H1 (cell line): ENCODE results near the gene ACSF3. TPM values are rescaled to one million over a fixed set of nuclear protein-coding genes. Genes with fewer than 3 reads are reported as not detected.

ENCODE experiments used
- CTCF ChIA-PET: fragments of 300-600 bp; sonication (Branson Sonifier 250); formaldehyde crosslinking; loops from one replicate; lab custom pipeline; 2021; ENCODE audit not compliant: partially characterized antibody; lab: Charles Lee
- POLR2A ChIA-PET: fragments of 300-600 bp; sonication (Branson Sonifier 250); formaldehyde crosslinking; loops from one replicate; lab custom pipeline; 2021; ENCODE audit warnings: inconsistent platforms; ENCODE audit not compliant: partially characterized antibody; lab: Charles Lee
- DNase-seq, 2 experiments: peaks; one replicate each; pipeline versions ENCODE4 v3.0.0 to v3.0.0-alpha.2; 2010 to 2022; ENCODE audit warnings: low spot score in 2 of 2, low read depth in 1 of 2, mixed read lengths in 1 of 2
- FAIRE-seq: peaks from 2 replicates; lab custom pipeline; 2011; peaks lifted over from hg19 to GRCh38; lab: Jason Lieb, UNC
- H2AFZ ChIP-seq: 2 replicates; pipeline ENCODE4 v1.8.1; 2012; ENCODE audit warnings: low read length, inconsistent platforms
- H2AK5ac ChIP-seq: 2 replicates; pipeline ENCODE4 v1.6.1; 2013; ENCODE audit warnings: low read depth, low read length
- H2BK120ac ChIP-seq: replicated peaks from 2 replicates; pipeline ENCODE3; 2013; ENCODE audit warnings: low read depth, low read length, inconsistent platforms
- H2BK12ac ChIP-seq: 2 replicates; pipeline ENCODE4 v1.6.1; 2013; ENCODE audit warnings: low read depth, low read length
- H2BK15ac ChIP-seq: 2 replicates; pipeline ENCODE4 v1.6.1; 2013; ENCODE audit warnings: low read length
- H2BK20ac ChIP-seq: 2 replicates; pipeline ENCODE4 v1.6.1; 2013; ENCODE audit warnings: low read length
- H2BK5ac ChIP-seq: 2 replicates; pipeline ENCODE4 v1.6.1; 2013; ENCODE audit warnings: low read depth, low read length
- H3K14ac ChIP-seq: 2 replicates; pipeline ENCODE4 v1.6.1; 2013; ENCODE audit warnings: inconsistent platforms; ENCODE audit not compliant: insufficient read length
- H3K18ac ChIP-seq: 2 replicates; pipeline ENCODE4 v1.6.1; 2013; ENCODE audit warnings: low read length; ENCODE audit errors: extremely low read depth
- H3K23ac ChIP-seq: 2 replicates; pipeline ENCODE4 v1.6.1; 2013; ENCODE audit warnings: inconsistent platforms; ENCODE audit not compliant: insufficient read length
- H3K23me2 ChIP-seq: 2 replicates; pipeline ENCODE4 v1.6.1; 2013; ENCODE audit warnings: low read depth, low read length
- H3K27ac ChIP-seq: 2 replicates; pipeline ENCODE4 v1.6.1; 2011; ENCODE audit warnings: low read depth, low read length, inconsistent platforms
- H3K27me3 ChIP-seq, 4 experiments: replicated peaks in 1 of 4; 1 replicate in 1 of 4; 2 replicates in 3 of 4; pipeline versions ENCODE4 v1.6.1 to v1.8.1; 2011 to 2013; ENCODE audit warnings: low read length in 3 of 4, mild to moderate bottlenecking in 3 of 4, inconsistent platforms in 2 of 4, mixed read lengths in 2 of 4, moderate library complexity in 1 of 4; ENCODE audit not compliant: control insufficient read depth in 3 of 4, insufficient read depth in 3 of 4; ENCODE audit errors: extremely low read depth in 1 of 4
- H3K36me3 ChIP-seq, 4 experiments: 2 replicates each; pipeline versions ENCODE4 v1.6.1 to v1.8.1; 2011 to 2013; ENCODE audit warnings: mild to moderate bottlenecking in 4 of 4, low read length in 3 of 4, moderate library complexity in 2 of 4, control low read depth in 1 of 4, inconsistent platforms in 1 of 4; ENCODE audit not compliant: insufficient read depth in 4 of 4, control insufficient read depth in 2 of 4
- H3K4ac ChIP-seq: replicated peaks from 2 replicates; pipeline ENCODE3; 2013; ENCODE audit warnings: low read length, low read depth, mixed read lengths, inconsistent platforms; ENCODE audit not compliant: insufficient read length
- H3K4me1 ChIP-seq, 4 experiments: replicated peaks in 1 of 4; 1 replicate in 1 of 4; 2 replicates in 3 of 4; pipeline versions ENCODE4 v1.6.1 to v1.8.1; 2011 to 2013; ENCODE audit warnings: low read length in 3 of 4, inconsistent platforms in 2 of 4, mixed read lengths in 1 of 4; ENCODE audit not compliant: insufficient read depth in 4 of 4, control insufficient read depth in 3 of 4
- H3K4me2 ChIP-seq, 2 experiments: 2 replicates each; pipeline versions ENCODE4 v1.6.1 to v1.8.1; 2011 to 2013; ENCODE audit warnings: low read depth in 2 of 2, low read length in 2 of 2, control low read depth in 1 of 2, inconsistent platforms in 1 of 2, mild to moderate bottlenecking in 1 of 2; ENCODE audit not compliant: insufficient read depth in 1 of 2
- H3K4me3 ChIP-seq, 4 experiments: fragments of 200-600, 300-600 bp in 1 of 4; sonication (generic), shearing (Covaris generic), sonication (Bioruptor Twin) in 1 of 4; 2 replicates each; pipeline versions ENCODE4 v1.5.1 to v1.8.1; 2011 to 2016; ENCODE audit warnings: low read length in 4 of 4, low read depth in 3 of 4, control low read depth in 2 of 4, inconsistent platforms in 2 of 4, mild to moderate bottlenecking in 2 of 4, mixed read lengths in 1 of 4, moderate library complexity in 1 of 4; ENCODE audit not compliant: insufficient read depth in 2 of 4; ENCODE audit errors: extremely low read depth in 1 of 4
- H3K56ac ChIP-seq: replicated peaks from 2 replicates; pipeline ENCODE3; 2013; ENCODE audit warnings: low read depth, mild to moderate bottlenecking, mixed read lengths, low read length, inconsistent platforms; ENCODE audit not compliant: insufficient read length
- H3K79me1 ChIP-seq: 2 replicates; pipeline ENCODE4 v1.6.1; 2013; ENCODE audit warnings: low read depth, low read length, control low read depth
- H3K79me2 ChIP-seq, 2 experiments: 2 replicates each; pipeline versions ENCODE4 v1.6.1 to v1.8.1; 2012 to 2013; ENCODE audit warnings: low read length in 2 of 2, mild to moderate bottlenecking in 2 of 2, inconsistent platforms in 1 of 2; ENCODE audit not compliant: insufficient read depth in 2 of 2, control insufficient read depth in 1 of 2
- H3K9ac ChIP-seq, 4 experiments: replicated peaks in 1 of 4; 1 replicate in 1 of 4; 2 replicates in 3 of 4; pipeline versions ENCODE4 v1.6.1 to v1.8.1; 2011 to 2013; ENCODE audit warnings: low read depth in 3 of 4, low read length in 3 of 4, control low read depth in 2 of 4, mild to moderate bottlenecking in 2 of 4, moderate library complexity in 2 of 4, inconsistent platforms in 1 of 4; ENCODE audit errors: extremely low read depth in 1 of 4
- H3K9me3 ChIP-seq, 2 experiments: 2 replicates each; pipeline versions ENCODE4 v1.6.1 to v1.8.1; 2012 to 2013; ENCODE audit warnings: mild to moderate bottlenecking in 2 of 2, moderate library complexity in 2 of 2, control low read depth in 1 of 2, inconsistent platforms in 1 of 2, low read depth in 1 of 2, low read length in 1 of 2, mixed read lengths in 1 of 2; ENCODE audit not compliant: insufficient read depth in 2 of 2
- H4K20me1 ChIP-seq, 2 experiments: replicated peaks in 1 of 2; 2 replicates each; pipeline versions ENCODE3 to v1.8.1; 2011 to 2013; ENCODE audit warnings: inconsistent platforms in 2 of 2, low read length in 2 of 2, mild to moderate bottlenecking in 1 of 2; ENCODE audit not compliant: insufficient read depth in 2 of 2, control insufficient read depth in 1 of 2
- H4K5ac ChIP-seq: 2 replicates; pipeline ENCODE4 v1.6.1; 2013; ENCODE audit warnings: low read length, low read depth, mixed read lengths, inconsistent platforms; ENCODE audit not compliant: insufficient read length
- H4K8ac ChIP-seq: 2 replicates; pipeline ENCODE4 v1.8.0; 2013; ENCODE audit warnings: mild to moderate bottlenecking, moderate library complexity, low read length, inconsistent platforms; ENCODE audit not compliant: insufficient read depth; ENCODE audit errors: extremely low read depth
- H4K91ac ChIP-seq: replicated peaks from 2 replicates; pipeline ENCODE3; 2013; ENCODE audit warnings: low read length, mixed read lengths, inconsistent platforms; ENCODE audit not compliant: insufficient read length
- ATF2 ChIP-seq: IDR thresholded peaks from 2 replicates; pipeline ENCODE4 v1.6.1; 2012; ENCODE audit warnings: low read length, inconsistent platforms
- CBX5 ChIP-seq: fragments of 300-800, 300-1000 bp; sonication (generic); IDR thresholded peaks from 2 replicates; pipeline ENCODE4 v1.7.1; 2016; ENCODE audit warnings: antibody characterized with exemption, low read length, low read depth
- CTCF ChIP-seq, 3 experiments: IDR thresholded peaks; 1 replicate in 2 of 3; 2 replicates in 1 of 3; pipeline versions ENCODE4 v1.5.1 to v1.6.1; 2011; ENCODE audit warnings: low read length in 3 of 3, mild to moderate bottlenecking in 3 of 3, inconsistent platforms in 2 of 3, low read depth in 1 of 3, moderate library complexity in 1 of 3; ENCODE audit not compliant: insufficient read depth in 1 of 3; ENCODE audit errors: control extremely low read depth in 1 of 3
- EP300 ChIP-seq, 2 experiments: IDR thresholded peaks; 1 replicate in 1 of 2; 2 replicates in 1 of 2; pipeline ENCODE4 v1.6.1; 2011 to 2012; ENCODE audit warnings: low read depth in 2 of 2, low read length in 2 of 2, mild to moderate bottlenecking in 2 of 2, borderline replicate concordance in 1 of 2, inconsistent platforms in 1 of 2, moderate library complexity in 1 of 2
- EZH2 ChIP-seq: fragments of 200-600 bp; sonication (generic); IDR thresholded peaks from 2 replicates; pipeline ENCODE4 v1.7.1; 2012; ENCODE audit warnings: low read depth, mild to moderate bottlenecking, moderate library complexity, low read length, inconsistent platforms; ENCODE audit not compliant: severe bottlenecking
- NRF1 ChIP-seq: IDR thresholded peaks from 2 replicates; pipeline ENCODE4 v1.6.1; 2011; ENCODE audit warnings: mild to moderate bottlenecking, low read depth, low read length, improper control_type of control experiment
- RFX5 ChIP-seq: IDR thresholded peaks from 2 replicates; pipeline ENCODE4 v1.6.1; 2011; ENCODE audit warnings: low read depth, low read length, improper control_type of control experiment, borderline replicate concordance
- SAP30 ChIP-seq: fragments of 300-600 bp; sonication (generic); IDR thresholded peaks from 2 replicates; pipeline ENCODE4 v1.7.1; 2012; ENCODE audit warnings: low read length, moderate library complexity, mild to moderate bottlenecking, inconsistent platforms; ENCODE audit not compliant: insufficient read depth, insufficient replicate concordance
- WGBS, 2 experiments: shearing (Covaris generic) in 1 of 2; methylation state at CpG; one replicate each; pipeline versions ENCODE4 v1.1.6 to v1.1.7; 2013 to 2015; ENCODE audit warnings: low lambda C conversion rate in 2 of 2, mixed read lengths in 2 of 2, inconsistent platforms in 1 of 2, low coverage in 1 of 2, missing lambda C conversion rate in 1 of 2; ENCODE audit not compliant: insufficient replicate concordance in 2 of 2, insufficient coverage in 1 of 2, insufficient read length in 1 of 2; ENCODE audit errors: extremely low coverage in 1 of 2, missing lambda C conversion rate in 1 of 2; 5-methylcytosine and 5-hydroxymethylcytosine counted together
- polyA plus RNA-seq, 7 experiments: library from polyadenylated mRNA; depleted of rRNA in 3 of 7; stranded (reverse) in 5 of 7; unstranded in 2 of 7; fragments of >200 nt in 5 of 7; fragments of 200-250 nt in 2 of 7; gene quantifications; 1 replicate in 5 of 7; 2 replicates in 1 of 7; 4 replicates in 1 of 7; pipeline versions ENCODE4 v1.2.1 to v1.2.3, GENCODE V29; 2011 to 2013; ENCODE audit warnings: missing spikeins in 2 of 7, mixed read lengths in 2 of 7
- total RNA-seq: library from RNA; stranded (reverse); fragmentation: NEBNext Ultra II Directional; extraction: Animal tissue kit (Norgen Biotek cat#: 25700); gene quantifications from 2 replicates; pipeline ENCODE4 v1.2.1, GENCODE V29; 2021

ACSF3 gene
- total and polyA plus RNA-seq, 2 of the 8 experiments (the other 6 are each of a cell fraction or from before 2014, with no cell fraction given) = 15.6 to 22.9 TPM

DNA sequence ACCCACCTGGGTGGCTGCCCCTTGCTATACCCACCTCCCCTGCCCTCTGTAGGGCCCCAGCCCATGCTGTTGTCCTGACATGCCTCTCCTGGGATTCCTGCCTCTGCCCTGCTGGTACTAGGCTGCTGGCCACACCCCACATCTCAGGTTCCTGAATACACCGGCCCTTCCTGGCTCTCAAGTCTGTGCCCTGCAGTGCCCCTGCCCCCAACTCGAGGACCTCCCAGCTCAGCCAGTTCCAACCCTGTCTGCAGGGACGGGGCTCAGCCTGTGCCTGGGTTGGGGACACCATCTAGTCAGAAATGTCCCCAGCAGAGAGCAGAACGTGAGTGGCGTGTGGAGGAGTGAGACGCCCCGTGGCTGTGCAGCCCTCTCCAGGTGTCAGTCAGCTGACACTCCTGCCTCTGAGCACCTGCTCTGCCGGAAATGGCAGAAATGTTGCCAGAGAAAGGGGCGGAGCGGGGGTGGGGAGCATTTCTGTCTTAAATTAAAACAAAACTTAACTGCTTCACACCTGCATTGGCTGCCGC, 28.7 kb downstream of the ACSF3 start:
- no peak for FAIRE-seq
- Histone ChIP-seq H4K8ac (no peak overlapping the region), H3K9ac (no peak overlapping the region), H3K4me2 (no peak overlapping the region), H3K4me1 (peaks cover 0 to 2% (median 1%) of the 10 kb centered on the region in 4 experiments; a peak in 2 of 7 replicates), H3K27ac (no peak overlapping the region), H3K36me3 (peaks cover 0 to 23% (median 12%) of the 10 kb centered on the region in 4 experiments; a peak in 6 of 8 replicates), H3K18ac (no peak overlapping the region), H3K23ac (no peak overlapping the region), H4K5ac (no peak overlapping the region), H3K4ac (no peak overlapping the region), H3K23me2 (no peaks in the 10 kb centered on the region), H2BK15ac (no peak overlapping the region), H3K27me3 (no peaks in the 10 kb centered on the region), H2BK20ac (no peak overlapping the region), H3K79me2 (no peaks in the 10 kb centered on the region; a peak in 1 of 4 replicates), H3K56ac (no peak overlapping the region), H2AFZ (no peak overlapping the region), H3K14ac (no peak overlapping the region), H3K9me3 (no peaks in the 10 kb centered on the region), H4K20me1 (peaks cover 0 to 14% of the 10 kb centered on the region in 2 experiments), H4K91ac (no peak overlapping the region), H2BK120ac (no peak overlapping the region), H2AK5ac (no peak overlapping the region), H3K79me1 (0 out of 2 replicates have a peak, but pooled peaks cover 4% of the 10 kb centered on the region), H2BK5ac (no peak overlapping the region), H2BK12ac (no peak overlapping the region), H3K4me3 (no peak overlapping the region)
- POLR2A ChIA-PET = no interaction called here
- DNase-seq = no peak
- CTCF ChIA-PET = interaction anchor here (1.0 to 1.4 kb wide), 2 partner anchors 10 to 15 kb away, joined by 3 read pairs; no protein-coding TSS in a partner anchor
- 83% methylated on average over 11 of the region's 11 CpGs; no CpG with 5 or more reads in 1 of the 2 experiments for WGBS, 2 experiments
- no peak for TF ChIP-seq RFX5
- no peak for TF ChIP-seq CTCF (IDR thresholded peaks at IDR 0.05; ENCODE audit: control extremely low read depth in 1 of 3, insufficient read depth in 1 of 3, low read depth in 1 of 3, low read length in 3 of 3)
- no peak for TF ChIP-seq SAP30
- TF ChIP-seq EZH2 = no peak
- no peak for TF ChIP-seq NRF1
- TF ChIP-seq ATF2 = no peak
- no peak for TF ChIP-seq CBX5
- TF ChIP-seq EP300 (IDR thresholded peaks at IDR 0.05; ENCODE audit: borderline replicate concordance in 1 of 2, low read depth in 2 of 2, low read length in 2 of 2) = no peak
